SU-DHL-6 (cell line): ENCODE measurements around the gene ADD1.

Experiments used
- H2AFZ ChIP-seq: fragments of 200-600 bp; sonication (generic); 2 replicates; pipeline ENCODE4 v1.6.1; 2014; ENCODE audit warnings: low read depth, mild to moderate bottlenecking, moderate library complexity, mixed read lengths, antibody characterized with exemption, low read length; ENCODE audit not compliant: severe bottlenecking
- H3F3A ChIP-seq: fragments of 200-600 bp; shearing (Covaris generic); 2 replicates; pipeline ENCODE4 v1.6.0; 2016; ENCODE audit warnings: antibody characterized with exemption, mild to moderate bottlenecking; ENCODE audit not compliant: insufficient read depth
- H3K27ac ChIP-seq: fragments of 200-600 bp; sonication (generic); 2 replicates; pipeline ENCODE4 v1.5.1; 2016; ENCODE audit warnings: low read depth, mild to moderate bottlenecking, low read length, moderate library complexity, mixed read lengths
- H3K27me3 ChIP-seq: fragments of 200-600 bp; sonication (generic), shearing (Covaris generic); 2 replicates; pipeline ENCODE4 v1.6.0; 2014; ENCODE audit warnings: mild to moderate bottlenecking, low read length
- H3K36me3 ChIP-seq: fragments of 200-600 bp; sonication (generic); 2 replicates; pipeline ENCODE4 v1.6.1; 2014; ENCODE audit warnings: mild to moderate bottlenecking, low read length, mixed read lengths
- H3K4me2 ChIP-seq: fragments of 300-600, 200-600 bp; shearing (Covaris generic), sonication (generic); 2 replicates; pipeline ENCODE4 v1.6.0; 2014; ENCODE audit warnings: low read length, low read depth, mild to moderate bottlenecking; ENCODE audit not compliant: poor library complexity, severe bottlenecking
- H3K4me3 ChIP-seq: fragments of 200-600 bp; sonication (generic); 2 replicates; pipeline ENCODE4 v1.5.1; 2014; ENCODE audit warnings: antibody characterized with exemption, low read length, mild to moderate bottlenecking, mixed read lengths; ENCODE audit not compliant: insufficient read depth, poor library complexity, severe bottlenecking
- H3K79me2 ChIP-seq: fragments of 200-600 bp; sonication (generic); 2 replicates; pipeline ENCODE4 v1.6.1; 2014; ENCODE audit warnings: mild to moderate bottlenecking, low read length, moderate library complexity; ENCODE audit not compliant: insufficient read depth
- H3K9ac ChIP-seq: fragments of 200-600 bp; sonication (generic); 2 replicates; pipeline ENCODE4 v1.7.0; 2014; ENCODE audit warnings: mild to moderate bottlenecking, low read length
- H3K9me2 ChIP-seq: fragments of 200-600 bp; sonication (generic); replicated peaks from 2 replicates; pipeline ENCODE4 v1.6.1; 2014; ENCODE audit warnings: low read length; ENCODE audit not compliant: insufficient read depth
- H3K9me3 ChIP-seq: fragments of 200-600 bp; sonication (generic); 2 replicates; pipeline ENCODE4 v1.6.1; 2014; ENCODE audit warnings: low read length, mixed read lengths; ENCODE audit not compliant: insufficient read depth
- H4K20me1 ChIP-seq: fragments of 200-600 bp; sonication (generic); 2 replicates; pipeline ENCODE4 v1.6.1; 2014; ENCODE audit warnings: low read depth, mild to moderate bottlenecking, antibody characterized with exemption, low read length, moderate library complexity, mixed read lengths
- CTCF ChIP-seq: fragments of 200-600 bp; sonication (generic); IDR thresholded peaks from one replicate; pipeline ENCODE4 v1.5.1; 2017; ENCODE audit warnings: antibody characterized with exemption, mild to moderate bottlenecking, low read length, moderate library complexity; ENCODE audit not compliant: insufficient read depth, poor library complexity, severe bottlenecking
- EZH2phosphoT487 ChIP-seq: fragments of 200-600 bp; sonication (generic), shearing (Covaris generic); conservative IDR thresholded peaks from 2 replicates; pipeline ENCODE4 v1.6.1; 2018; ENCODE audit warnings: mild to moderate bottlenecking, antibody characterized with exemption, low read length, moderate library complexity, mixed read lengths

Gene ADD1

DNA sequence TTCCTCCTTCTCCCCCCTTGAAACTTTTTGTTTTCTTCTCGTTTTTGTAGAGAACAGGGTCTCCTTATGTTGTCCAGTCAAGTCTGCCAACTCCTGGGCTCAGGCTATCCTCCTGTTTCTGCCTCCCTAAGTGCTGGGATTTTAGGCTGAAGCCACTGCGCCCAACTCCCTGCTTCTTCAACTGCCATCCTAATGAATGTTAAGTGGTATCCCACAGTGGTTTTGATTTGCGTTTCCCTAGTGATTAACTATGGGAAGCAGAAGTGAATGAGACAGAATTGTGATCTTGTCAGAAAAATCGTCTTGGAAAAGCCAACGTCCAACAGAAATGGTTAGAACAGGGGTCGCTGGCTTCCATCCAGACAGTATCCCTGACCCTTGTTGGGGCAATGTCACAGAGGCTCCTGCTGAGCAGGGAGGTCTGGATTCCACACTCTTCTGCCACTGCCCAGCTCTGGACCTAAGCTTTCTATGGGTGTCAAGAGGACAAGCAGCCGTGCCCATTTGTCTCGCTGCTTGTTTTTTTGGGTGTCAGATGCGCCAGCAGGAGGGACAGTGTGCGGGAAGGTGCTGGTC, 869 bp upstream of the ADD1 start:
- H3K9ac ChIP-seq: peak overlapping the region; percentile 76
- H2AFZ ChIP-seq: peak overlapping the region; percentile 99
- no peak overlapping the region for H3K27ac ChIP-seq
- H3K4me3 ChIP-seq: peak overlapping the region; percentile 85
- TF ChIP-seq CTCF (no peak), EZH2phosphoT487 (no peak)
- no peaks in the 10 kb centered on the region for H3K9me2 ChIP-seq
- H3K79me2 ChIP-seq: no peaks in the 10 kb centered on the region
- no peaks in the 10 kb centered on the region for H3F3A ChIP-seq
- no peaks in the 10 kb centered on the region for H3K9me3 ChIP-seq
- H3K4me2 ChIP-seq: peak overlapping the region; percentile 74
- no peaks in the 10 kb centered on the region for H3K36me3 ChIP-seq
- H4K20me1 ChIP-seq: peaks cover 8% of the 10 kb centered on the region; the same call in 1 of the 2 replicates
- no peaks in the 10 kb centered on the region for H3K27me3 ChIP-seq

DNA sequence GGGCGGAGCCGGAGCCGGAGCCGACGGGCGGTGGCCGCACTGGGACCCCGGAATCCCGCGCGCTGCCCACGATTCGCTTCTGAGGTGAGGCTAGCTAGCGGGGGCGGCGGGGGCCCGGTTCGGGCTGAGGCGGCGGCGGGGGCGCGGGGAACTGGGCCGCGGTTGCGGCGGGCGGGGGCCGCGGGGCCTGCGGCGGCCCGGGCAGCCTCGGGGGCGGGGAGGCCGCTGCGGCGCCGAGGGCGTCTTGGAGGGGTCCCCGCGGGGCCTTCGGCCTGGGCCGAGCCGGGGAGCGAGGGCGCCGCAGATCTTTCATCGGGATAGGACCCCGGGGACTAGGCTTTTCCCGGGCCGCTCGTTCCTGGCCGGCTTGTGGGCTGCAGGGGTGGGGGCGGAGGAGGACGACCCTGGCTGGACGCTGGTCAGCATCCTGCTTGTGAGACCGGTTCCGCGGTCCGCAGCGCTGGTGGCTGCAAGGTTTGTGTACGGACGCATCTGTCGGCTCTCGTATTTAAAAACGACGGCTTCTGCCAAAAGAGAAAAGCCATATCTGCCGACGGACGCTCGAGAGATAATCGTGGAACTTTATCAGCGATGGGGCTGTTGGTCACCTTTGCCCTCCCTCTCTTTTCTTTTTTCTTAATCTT, 419 bp downstream of the ADD1 start:
- no peak overlapping the region for H3K27ac ChIP-seq
- no peaks in the 10 kb centered on the region for H3K79me2 ChIP-seq
- peak overlapping the region; percentile 76 for H3K9ac ChIP-seq
- H3F3A ChIP-seq: no peaks in the 10 kb centered on the region
- no peaks in the 10 kb centered on the region for H3K9me3 ChIP-seq
- H3K4me2 ChIP-seq: peak overlapping the region; percentile 74
- H3K4me3 ChIP-seq: peak overlapping the region; percentile 85
- H3K27me3 ChIP-seq: no peaks in the 10 kb centered on the region
- H3K36me3 ChIP-seq: no peaks in the 10 kb centered on the region
- TF ChIP-seq EZH2phosphoT487 (no peak), CTCF (no peak)
- H4K20me1 ChIP-seq: peaks cover 15% of the 10 kb centered on the region; the same call in 1 of the 2 replicates
- no peaks in the 10 kb centered on the region for H3K9me2 ChIP-seq
- H2AFZ ChIP-seq: peak overlapping the region; percentile 99

DNA sequence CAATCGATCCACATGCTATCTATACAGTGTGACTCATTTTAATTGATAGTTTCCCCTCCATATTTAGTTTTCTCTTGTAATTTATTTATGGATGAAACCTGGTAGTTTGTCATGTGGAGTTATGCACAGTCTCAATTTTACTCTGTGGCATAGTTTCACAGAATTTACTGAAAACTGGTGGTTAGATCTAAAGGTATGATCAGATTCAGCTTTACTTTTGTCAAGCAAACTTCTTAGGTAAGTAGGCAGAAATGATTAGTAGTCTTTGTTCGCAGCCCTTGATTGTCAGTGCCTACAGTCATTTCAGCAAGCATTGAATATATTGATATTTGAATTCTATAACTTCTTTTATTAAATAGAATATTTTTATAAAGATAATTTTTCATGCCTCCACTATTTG, 2.5 kb downstream of the ADD1 start:
- no peaks in the 10 kb centered on the region for H3K36me3 ChIP-seq
- no peaks in the 10 kb centered on the region for H3K9me3 ChIP-seq
- H3K27ac ChIP-seq: no peak overlapping the region
- no peak overlapping the region for H3K4me2 ChIP-seq
- no peak for TF ChIP-seq CTCF
- no peak for TF ChIP-seq EZH2phosphoT487
- no peak overlapping the region for H2AFZ ChIP-seq
- no peaks in the 10 kb centered on the region for H3K79me2 ChIP-seq
- H3F3A ChIP-seq: peaks cover 4% of the 10 kb centered on the region; the same call in 1 of the 2 replicates
- no peaks in the 10 kb centered on the region for H3K9me2 ChIP-seq
- H4K20me1 ChIP-seq: peaks cover 24% of the 10 kb centered on the region; the same call in 1 of the 2 replicates
- H3K9ac ChIP-seq: no peak overlapping the region
- no peak overlapping the region for H3K4me3 ChIP-seq
- no peaks in the 10 kb centered on the region for H3K27me3 ChIP-seq
